Measurements from ENCODE around the gene PRKAG3.

- TF ChIP-seq CTCF (IDR thresholded peaks at IDR 0.05; ENCODE audit: borderline replicate concordance, extremely low read depth, low read length, poor library complexity, severe bottlenecking) (no peak), EZH2 (IDR thresholded peaks at IDR 0.05; ENCODE audit: borderline replicate concordance, low read depth, low read length, severe bottlenecking) (no peak)
Observed at GRCh38 chr2:218856167-218856895, 24.7 kb upstream of the PRKAG3 start.
